NB4 (cell line): ENCODE data around the gene TAF4.

Experiments used
- DNase-seq: peaks from one replicate; pipeline ENCODE4 v3.0.0; 2010; ENCODE audit warnings: low read depth
- H3K4me3 ChIP-seq: one replicate; pipeline ENCODE4 v1.5.1; 2011; ENCODE audit warnings: mild to moderate bottlenecking, low read depth, low read length, moderate library complexity
- CTCF ChIP-seq: IDR thresholded peaks from one replicate; pipeline ENCODE4 v1.5.1; 2012; ENCODE audit warnings: low read depth, low read length
- MAX ChIP-seq: IDR thresholded peaks from 2 replicates; pipeline ENCODE4 v1.6.1; 2011; ENCODE audit warnings: low read depth, low read length
- MYC ChIP-seq: IDR thresholded peaks from 2 replicates; pipeline ENCODE4 v1.6.1; 2011; ENCODE audit warnings: low read depth, low read length
- POLR2A ChIP-seq: IDR thresholded peaks from 2 replicates; pipeline ENCODE4 v1.6.1; 2011; ENCODE audit warnings: mild to moderate bottlenecking; ENCODE audit not compliant: insufficient read length; ENCODE audit errors: extremely low read depth

TAF4 gene

GRCh38 chr20:62045529-62046285 is 20.0 kb downstream of the TAF4 start:
- no peak overlapping the region for H3K4me3 ChIP-seq
- TF ChIP-seq POLR2A (no peak), MYC (no peak), CTCF (no peak), MAX (no peak)

GRCh38 chr20:62045118-62045517 is 20.6 kb downstream of the TAF4 start:
- DNase-seq: no peak

More at GRCh38 chr20:62045529-62046285, 20.0 kb downstream of the TAF4 start:
- DNase-seq: no peak

GRCh38 chr20:62044631-62045030 is 21.1 kb downstream of the TAF4 start:
- H3K4me3 ChIP-seq: no peak overlapping the region
- no peak for TF ChIP-seq CTCF
- TF ChIP-seq MYC: no peak
- no peak for TF ChIP-seq MAX
- TF ChIP-seq POLR2A: no peak
- no peak for DNase-seq

More at GRCh38 chr20:62045118-62045517, 20.6 kb downstream of the TAF4 start:
- no peak overlapping the region for H3K4me3 ChIP-seq
- TF ChIP-seq POLR2A: no peak
- TF ChIP-seq CTCF: no peak
- no peak for TF ChIP-seq MAX
- no peak for TF ChIP-seq MYC

- no peak overlapping the region for H3K4me3 ChIP-seq
- peak; percentile 82 for DNase-seq
- no peak for TF ChIP-seq POLR2A
- no peak for TF ChIP-seq MYC
- no peak for TF ChIP-seq MAX
- TF ChIP-seq CTCF: no peak
Measured at GRCh38 chr20:62043131-62043914, 22.4 kb downstream of the TAF4 start.

- no peak for DNase-seq
- H3K4me3 ChIP-seq: no peak overlapping the region
Measured at GRCh38 chr20:62042025-62042820, 23.5 kb downstream of the TAF4 start.

More at GRCh38 chr20:62042025-62042820, 23.5 kb downstream of the TAF4 start:
- TF ChIP-seq MYC: no peak
- no peak for TF ChIP-seq CTCF
- TF ChIP-seq MAX: no peak
- TF ChIP-seq POLR2A: no peak
